GF-D8 (cell line): Measurements from ENCODE around the gene APOB.

Experiments
- DNase-seq: peaks from one replicate; lab custom pipeline; 2025; lab: John Stamatoyannopoulos, UW

The APOB gene

GRCh38 chr2:21017748-21018276 is 26.1 kb downstream of the APOB start:
- DNase-seq: no peak

DNA sequence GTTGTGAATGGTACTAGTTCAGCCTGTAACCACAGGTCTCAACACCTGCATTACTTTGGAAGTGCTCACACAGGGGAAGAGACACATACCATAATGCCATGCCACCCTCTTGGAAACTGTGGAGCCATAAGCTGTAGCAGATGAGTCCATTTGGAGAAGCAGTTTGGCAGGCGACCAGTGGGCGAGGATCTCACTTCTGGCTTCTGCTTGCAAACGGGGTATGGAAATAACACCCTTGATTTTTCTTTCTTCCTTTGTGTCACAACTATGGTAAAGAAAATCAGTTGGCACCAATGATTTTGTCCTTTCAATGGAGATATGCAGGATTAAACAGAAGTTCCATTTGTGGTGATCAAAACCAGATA is 28.6 kb downstream of the APOB start:
- DNase-seq: no peak

GRCh38 chr2:21014364-21015280 is 29.3 kb downstream of the APOB start:
- DNase-seq: no peak

- no peak for DNase-seq
Observed at GRCh38 chr2:21013043-21013816, 30.6 kb downstream of the APOB start.

- no peak for DNase-seq
Observed at GRCh38 chr2:21012557-21012937, 31.3 kb downstream of the APOB start.

- DNase-seq: no peak
Observed at GRCh38 chr2:21011876-21012556, 31.9 kb downstream of the APOB start.

DNA sequence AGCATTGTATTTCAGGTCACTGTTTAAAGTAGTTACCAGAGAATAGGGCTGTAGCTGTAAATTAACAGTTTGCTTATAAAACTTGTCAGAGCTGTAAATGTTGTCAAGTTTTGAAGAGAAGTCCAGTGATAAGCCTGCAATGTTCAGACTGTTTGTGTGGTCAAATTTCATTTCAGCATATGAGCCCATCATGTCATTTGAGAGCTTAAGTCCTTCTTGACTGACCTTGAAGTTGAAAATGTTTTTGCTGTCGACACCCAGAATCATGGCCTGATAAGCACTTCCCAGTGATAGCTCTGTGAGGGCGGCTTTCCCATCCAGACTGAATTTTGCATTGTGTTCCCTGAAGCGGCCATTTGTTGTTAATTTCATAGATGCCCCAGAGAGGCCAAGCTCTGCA is 32.4 kb downstream of the APOB start:
- no peak for DNase-seq

DNA sequence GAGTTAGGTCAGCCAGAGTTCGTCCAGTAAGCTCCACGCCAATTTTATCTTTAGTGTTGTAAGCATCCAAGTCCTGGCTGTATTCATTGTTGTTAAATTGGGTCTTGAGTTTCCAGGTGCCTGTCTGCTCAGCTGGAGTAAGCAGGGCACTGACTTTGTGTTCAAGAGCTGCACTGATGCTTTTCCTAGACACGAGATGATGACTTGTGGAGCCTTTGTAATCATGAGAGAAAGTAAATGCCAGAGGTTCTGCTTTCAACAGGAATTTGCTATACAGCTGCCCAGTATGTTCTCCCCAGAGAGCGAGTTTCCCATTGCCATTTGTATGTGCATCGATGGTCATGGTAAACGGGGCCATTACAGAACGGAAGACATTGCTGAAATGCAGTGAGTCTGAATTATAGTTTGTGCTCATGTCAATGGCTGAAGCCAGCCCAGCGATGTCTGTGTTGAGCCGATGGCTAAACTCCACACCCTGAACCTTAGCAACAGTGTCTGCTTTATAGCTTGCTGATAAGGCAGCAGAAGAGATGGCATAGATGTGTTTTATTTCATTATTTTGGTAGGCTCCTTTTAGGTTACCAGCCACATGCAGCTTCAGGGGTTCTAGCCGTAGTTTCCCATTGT is 32.9 kb downstream of the APOB start:
- DNase-seq: no peak

DNA sequence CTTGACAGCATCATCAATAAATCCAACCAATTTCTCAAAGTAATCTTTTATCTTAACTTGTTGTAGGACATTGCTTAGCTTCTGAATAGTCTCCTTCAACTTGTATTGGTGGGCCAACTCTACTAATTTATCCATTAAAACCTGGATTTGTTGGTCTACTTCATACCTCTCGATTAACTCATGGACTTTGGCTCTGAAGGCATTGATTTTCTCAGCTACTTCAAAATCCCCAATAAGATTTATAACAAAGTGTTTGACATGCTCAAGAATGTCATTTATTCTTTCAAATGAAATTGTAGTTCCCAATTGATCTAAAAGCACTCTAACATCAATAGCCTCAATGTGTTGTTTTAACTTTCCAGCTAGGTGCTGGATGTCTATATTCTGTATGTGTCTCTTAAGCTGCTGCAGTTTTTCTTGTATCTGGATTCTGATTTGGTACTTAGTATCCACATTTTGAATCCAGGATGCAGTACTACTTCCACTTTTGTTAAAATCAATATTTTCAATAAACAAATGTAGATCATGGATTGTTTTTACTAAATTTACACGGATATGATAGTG is 34.1 kb downstream of the APOB start:
- no peak for DNase-seq

DNA sequence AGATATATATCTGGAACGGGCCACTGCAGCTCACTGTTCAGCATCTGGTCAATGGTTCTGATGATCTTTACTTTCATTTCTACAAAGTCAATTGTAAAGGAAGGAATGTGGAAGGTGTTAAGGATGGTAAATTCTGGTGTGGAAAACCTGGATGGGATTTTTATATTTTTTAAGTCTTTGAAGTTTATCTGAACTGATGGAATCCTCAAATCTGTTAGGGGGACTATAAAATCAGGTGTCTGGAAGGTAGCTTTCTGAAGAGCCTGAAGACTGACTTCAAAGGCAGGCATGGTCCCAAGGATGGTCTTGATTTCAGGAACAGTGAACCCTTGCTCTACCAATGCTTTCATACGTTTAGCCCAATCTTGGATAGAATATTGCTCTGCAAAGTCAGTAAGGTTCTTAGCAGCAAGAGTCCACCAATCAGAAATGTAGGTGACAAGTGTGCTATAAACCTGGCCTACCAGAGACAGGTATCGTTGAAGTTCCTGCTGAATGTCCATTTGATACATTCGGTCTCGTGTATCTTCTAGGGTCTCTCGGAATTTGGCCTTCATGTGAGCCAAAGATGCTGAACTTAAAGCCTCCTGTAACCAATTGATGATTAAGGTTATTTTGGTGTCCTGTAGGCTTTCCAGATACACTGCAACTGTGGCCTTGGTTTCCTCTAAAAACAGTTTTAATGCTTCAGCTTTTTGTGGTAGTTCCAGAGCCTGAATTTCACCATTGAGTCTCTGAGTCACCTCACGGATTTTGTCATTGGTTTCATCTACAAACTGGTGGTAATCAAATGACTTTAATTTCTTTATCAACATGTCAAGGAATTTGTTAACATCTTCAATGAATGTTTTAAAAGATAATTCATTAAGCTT is 34.8 kb downstream of the APOB start:
- DNase-seq: no peak

DNA sequence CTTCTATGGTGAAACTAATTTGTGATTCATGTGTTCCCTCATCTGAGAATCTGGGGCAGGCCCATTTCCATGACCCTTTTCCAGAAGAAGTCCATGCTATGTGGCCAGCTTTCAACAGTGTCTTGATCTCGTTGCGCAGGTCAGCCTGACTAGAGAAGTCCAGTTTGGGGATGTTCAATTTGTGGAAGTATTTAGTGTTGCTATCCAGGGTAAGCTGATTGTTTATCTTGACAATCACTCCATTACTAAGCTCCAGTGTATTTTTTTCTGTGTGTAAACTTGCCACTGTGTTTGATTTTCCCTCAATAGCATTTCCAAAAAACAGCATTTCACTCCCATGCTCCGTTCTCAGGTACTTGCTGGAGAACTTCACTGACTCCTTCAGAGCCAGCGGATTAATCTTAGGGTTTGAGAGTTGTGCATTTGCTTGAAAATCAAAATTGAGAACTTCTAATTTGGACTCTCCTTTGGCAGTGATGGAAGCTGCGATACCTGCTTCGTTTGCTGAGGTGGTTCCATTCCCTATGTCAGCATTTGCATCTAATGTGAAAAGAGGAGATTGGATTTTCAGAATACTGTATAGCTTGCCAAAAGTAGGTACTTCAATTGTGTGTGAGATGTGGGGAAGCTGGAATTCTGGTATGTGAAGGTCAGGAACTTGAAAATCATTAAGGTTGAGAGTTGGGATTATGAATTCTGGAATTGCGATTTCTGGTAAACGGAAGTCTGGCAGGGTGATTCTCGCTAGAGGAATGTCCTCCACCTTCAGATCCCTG is 35.7 kb downstream of the APOB start:
- no peak for DNase-seq

DNA sequence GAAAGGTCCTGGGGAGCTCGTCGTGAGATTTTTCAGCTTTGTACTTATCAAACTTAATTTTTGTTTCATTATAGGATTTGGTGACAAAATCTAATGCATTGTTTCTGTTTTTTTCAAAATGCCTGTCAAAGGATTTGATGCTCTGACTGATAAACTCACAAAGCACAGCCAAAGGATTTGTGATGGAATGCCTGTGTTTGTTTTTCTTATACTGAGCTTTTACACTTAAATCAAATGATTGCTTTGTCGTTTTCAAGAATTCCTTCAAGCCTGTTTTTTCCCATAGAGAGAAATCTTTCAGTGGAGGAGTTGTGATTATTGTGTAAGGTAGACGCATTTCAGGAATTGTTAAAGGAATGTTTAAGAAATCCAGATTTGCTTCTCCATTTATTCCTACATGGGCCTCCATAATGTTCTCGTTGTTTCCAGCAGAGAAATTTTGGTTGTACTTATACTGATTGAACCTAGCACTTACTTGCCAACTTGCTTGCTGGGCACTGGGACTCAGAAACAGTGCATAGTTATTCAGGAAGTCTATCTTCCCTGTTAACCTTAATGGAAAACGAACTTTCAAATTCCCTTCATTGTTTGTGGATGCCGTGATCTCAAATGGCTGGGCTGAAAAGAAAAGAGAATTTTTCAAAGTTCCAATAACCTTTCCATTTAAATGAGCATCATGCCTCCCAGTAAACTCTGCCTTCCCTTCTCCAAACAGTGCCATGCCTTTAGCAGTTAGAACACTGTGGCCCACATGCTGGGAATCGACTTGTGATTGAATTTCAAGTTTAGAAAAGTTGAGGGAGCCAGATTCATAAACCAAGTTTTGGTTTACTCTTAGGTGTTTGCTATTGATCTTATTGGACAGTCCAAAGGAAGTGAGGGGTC is 36.5 kb downstream of the APOB start:
- DNase-seq: no peak

GRCh38 chr2:21006423-21007128 is 37.3 kb downstream of the APOB start:
- DNase-seq: no peak

DNA sequence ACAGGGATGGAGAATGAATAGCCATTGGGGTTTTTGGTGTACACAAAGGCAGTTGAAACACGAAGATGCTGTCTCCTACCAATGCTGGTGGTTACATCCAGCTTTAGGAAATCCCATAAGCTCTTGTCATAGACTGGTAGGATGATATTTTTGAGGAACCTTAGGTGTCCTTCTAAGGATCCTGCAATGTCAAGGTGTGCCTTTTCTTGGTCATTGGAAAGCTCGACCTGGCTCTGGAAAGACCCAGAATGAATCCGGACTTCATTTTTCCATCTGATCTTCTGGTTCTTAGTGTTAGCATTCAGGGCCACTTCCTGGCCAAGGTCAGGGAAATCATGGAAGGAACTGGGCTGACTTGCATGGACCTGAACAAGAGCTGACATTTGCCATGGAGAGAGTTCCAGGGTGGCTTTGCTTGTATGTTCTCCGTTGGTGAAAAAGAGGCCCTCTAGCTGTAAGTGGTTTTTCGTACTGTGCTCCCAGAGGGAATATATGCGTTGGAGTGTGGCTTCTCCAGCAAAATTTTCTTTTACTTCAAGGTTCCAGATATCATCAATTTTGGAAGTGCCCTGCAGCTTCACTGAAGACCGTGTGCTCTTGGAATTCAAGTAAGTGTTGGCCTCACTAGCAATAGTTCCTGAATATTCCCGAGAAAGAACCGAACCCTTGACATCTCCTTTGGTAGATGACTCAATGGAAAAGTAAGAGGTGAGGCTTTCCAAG is 38.0 kb downstream of the APOB start:
- no peak for DNase-seq

- DNase-seq: no peak
Observed at GRCh38 chr2:21005111-21005699, 38.7 kb downstream of the APOB start.

- DNase-seq: no peak
Observed at GRCh38 chr2:21004181-21004572, 39.7 kb downstream of the APOB start.

DNA sequence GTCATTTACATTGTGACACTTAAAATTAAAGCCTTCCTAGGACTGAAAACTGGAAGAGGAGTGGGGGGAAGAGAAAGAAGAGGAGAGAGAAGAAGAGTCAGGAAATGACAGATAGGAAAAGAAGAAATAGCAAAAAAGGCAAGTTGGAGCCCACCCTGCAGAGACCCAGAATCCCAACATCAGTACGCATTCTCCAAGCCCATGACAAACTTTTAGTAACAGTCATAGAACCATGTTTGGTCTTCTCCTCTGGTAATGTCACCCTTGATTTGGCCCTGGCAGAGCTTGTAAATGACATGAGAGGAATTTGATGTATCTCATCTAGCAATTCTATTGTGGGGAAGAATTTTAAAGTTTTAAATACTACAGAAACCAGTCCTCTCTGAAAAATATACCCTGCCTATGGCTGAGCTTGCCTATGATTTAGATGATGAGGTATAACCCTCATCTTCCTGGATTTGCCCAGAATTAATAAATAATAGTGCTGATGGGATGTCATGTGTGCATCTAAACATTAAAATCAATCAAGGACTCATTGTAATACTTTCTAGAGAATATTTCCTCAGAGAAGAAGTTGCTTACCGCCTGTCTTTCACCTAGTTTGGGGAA is 40.2 kb downstream of the APOB start:
- DNase-seq: no peak
